ENCODE measurements around the gene KLHL21.

KLHL21 gene

GRCh38 chr1:6625584-6626149 is 23.0 kb upstream of the KLHL21 start:
- no peak for TF ChIP-seq CTCF (IDR thresholded peaks at IDR 0.05; ENCODE audit: extremely low read depth, insufficient read depth, missing control alignments)
- no peak for DNase-seq (ENCODE audit: low spot score)
- in situ Hi-C loops (cut with MboI; ENCODE audit: low pct_unique_long_range_greater_than_20kb, low sequenced_read_pairs, unreplicated experiment): no loop called here

GRCh38 chr1:6624710-6625583 is 22.3 kb upstream of the KLHL21 start, which contains the start of gene THAP3:
TSS of gene THAP3 (plus strand) at chr1:6624868. CDS start at chr1:6625219, 351 bp downstream.
- in situ Hi-C loops (cut with MboI; ENCODE audit: low pct_unique_long_range_greater_than_20kb, low sequenced_read_pairs, unreplicated experiment): no loop called here
- DNase-seq (ENCODE audit: low spot score): peak; percentile 96
- TF ChIP-seq CTCF (IDR thresholded peaks at IDR 0.05; ENCODE audit: extremely low read depth, insufficient read depth, missing control alignments): peak; percentile 23

GRCh38 chr1:6623269-6623965 is 20.7 kb upstream of the KLHL21 start:
- DNase-seq (ENCODE audit: low spot score): no peak
- TF ChIP-seq CTCF (IDR thresholded peaks at IDR 0.05; ENCODE audit: extremely low read depth, insufficient read depth, missing control alignments): no peak
- in situ Hi-C loops (cut with MboI; ENCODE audit: low pct_unique_long_range_greater_than_20kb, low sequenced_read_pairs, unreplicated experiment): no loop called here

GRCh38 chr1:6622396-6623152 is 19.9 kb upstream of the KLHL21 start:
- no peak for DNase-seq (ENCODE audit: low spot score)
- TF ChIP-seq CTCF (IDR thresholded peaks at IDR 0.05; ENCODE audit: extremely low read depth, insufficient read depth, missing control alignments): no peak
- in situ Hi-C loops (cut with MboI; ENCODE audit: low pct_unique_long_range_greater_than_20kb, low sequenced_read_pairs, unreplicated experiment): no loop called here

- in situ Hi-C loops (cut with MboI; ENCODE audit: low pct_unique_long_range_greater_than_20kb, low sequenced_read_pairs, unreplicated experiment): no loop called here
- DNase-seq (ENCODE audit: low spot score): no peak
- TF ChIP-seq CTCF (IDR thresholded peaks at IDR 0.05; ENCODE audit: extremely low read depth, insufficient read depth, missing control alignments): no peak
Observed at GRCh38 chr1:6621429-6622391, 19.0 kb upstream of the KLHL21 start.
